HG02884 (cell line): ENCODE measurements around the gene DCPS.

ENCODE experiments used
- ATAC-seq: cut with Tn5 transposase; IDR thresholded peaks from one replicate; pipeline ENCODE4 v1.9.1; 2021; ENCODE audit warnings: mild to moderate bottlenecking, moderate library complexity; ENCODE audit not compliant: unreplicated experiment

DCPS gene

DNA sequence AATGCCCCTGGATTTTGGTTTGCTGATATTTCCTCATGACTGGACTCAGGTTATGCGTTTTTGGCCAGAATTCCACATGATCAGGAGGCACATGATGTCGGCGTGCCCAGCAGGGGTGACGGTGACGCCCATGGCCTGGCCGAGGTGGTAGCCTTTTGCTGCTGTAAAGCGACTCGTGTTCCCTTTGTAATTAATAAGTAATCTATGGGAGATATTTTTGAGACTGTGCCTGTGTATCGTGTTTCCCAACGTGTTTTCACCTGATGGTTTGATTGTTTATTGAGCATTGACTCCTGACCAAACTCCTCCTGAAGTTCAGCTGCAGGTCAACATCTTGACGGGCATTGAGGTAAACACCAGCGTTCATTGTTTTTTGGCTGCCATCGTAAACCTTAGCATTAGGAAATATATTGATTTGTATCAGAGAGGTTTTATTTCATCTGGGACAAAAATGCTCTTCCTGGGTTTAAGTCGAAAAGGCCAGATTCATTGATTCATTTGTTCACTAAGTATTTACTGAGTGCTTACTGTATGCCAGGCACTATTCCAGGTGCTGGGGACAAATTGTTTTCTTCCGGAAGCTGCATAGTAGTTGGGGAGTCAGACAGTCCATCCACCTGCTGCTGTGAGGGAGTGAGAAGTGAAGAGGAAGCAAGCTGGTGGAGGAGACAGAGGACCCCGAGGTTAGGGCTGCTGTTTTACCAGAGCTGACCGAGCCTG is 23.6 kb downstream of the DCPS start:
- ATAC-seq = no peak

DNA sequence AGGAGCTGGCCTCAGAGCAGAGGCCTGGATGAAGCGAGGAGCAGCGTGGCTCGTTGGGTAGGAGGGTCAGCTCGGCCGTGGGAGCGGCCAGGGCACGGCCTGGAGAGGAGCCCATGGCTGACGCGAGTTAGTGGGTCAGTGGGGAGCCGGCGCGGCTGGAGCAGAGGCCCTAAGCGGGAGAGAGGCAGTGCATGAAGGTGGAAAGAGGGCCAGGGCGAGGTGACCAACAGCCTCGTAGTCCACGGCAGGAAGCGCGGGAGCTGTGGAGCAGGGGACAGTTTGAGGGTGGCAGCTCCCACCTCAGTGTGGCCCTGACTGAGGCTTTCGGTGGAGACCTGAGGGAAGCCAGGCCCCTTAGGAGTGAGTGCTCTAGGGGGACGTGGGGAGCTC is 24.1 kb downstream of the DCPS start:
- ATAC-seq = no peak

DNA sequence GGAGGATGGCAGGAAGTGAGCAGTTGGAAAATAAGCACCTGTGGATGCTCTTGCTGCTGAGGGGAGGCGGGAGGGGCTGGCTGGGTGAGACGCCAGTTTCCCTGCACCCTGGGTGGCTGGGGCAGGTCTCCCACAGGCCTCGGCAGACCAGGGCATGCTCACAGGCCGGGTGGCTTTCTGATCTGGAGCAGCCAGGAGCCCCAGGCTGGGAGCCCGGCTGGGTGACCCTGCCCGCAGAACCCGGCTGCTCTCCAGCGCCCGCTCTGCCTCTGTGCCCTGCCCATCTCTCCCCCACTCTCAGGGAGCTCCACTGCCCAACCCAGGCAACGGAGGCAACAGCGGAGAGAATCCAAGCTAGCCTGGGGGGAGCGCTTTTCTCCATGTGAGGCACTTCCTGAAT is 24.6 kb downstream of the DCPS start:
- ATAC-seq = no peak

- no peak for ATAC-seq
Measured at GRCh38 chr11:126328938-126329643, 25.2 kb downstream of the DCPS start.

DNA sequence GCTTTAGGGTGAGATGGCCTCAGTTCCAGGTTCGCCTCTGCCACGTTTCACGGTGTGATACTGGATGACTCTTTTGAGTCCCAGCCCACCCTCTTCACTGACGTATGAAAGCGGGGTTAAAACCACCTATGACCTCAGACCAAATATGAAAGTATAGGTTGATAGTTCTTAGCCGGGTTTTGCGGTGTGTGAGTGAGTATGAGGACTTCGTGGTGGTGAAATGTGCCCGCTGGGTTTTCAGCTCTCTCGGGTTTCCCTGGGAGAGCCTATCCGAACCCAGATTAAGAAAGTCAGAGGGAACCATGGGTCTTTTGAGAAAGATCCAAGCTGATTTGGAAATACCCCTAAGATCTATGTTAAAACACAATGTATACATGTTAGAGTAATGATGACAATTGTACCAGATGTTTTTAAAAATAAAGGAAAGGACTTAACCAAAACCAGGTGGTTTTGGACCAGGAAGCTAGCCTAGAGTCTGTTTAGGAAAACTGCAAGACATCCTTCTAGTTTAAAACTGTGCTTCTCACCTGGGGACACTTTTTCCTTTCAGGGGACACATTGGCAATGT is 25.9 kb downstream of the DCPS start:
- ATAC-seq = no peak

DNA sequence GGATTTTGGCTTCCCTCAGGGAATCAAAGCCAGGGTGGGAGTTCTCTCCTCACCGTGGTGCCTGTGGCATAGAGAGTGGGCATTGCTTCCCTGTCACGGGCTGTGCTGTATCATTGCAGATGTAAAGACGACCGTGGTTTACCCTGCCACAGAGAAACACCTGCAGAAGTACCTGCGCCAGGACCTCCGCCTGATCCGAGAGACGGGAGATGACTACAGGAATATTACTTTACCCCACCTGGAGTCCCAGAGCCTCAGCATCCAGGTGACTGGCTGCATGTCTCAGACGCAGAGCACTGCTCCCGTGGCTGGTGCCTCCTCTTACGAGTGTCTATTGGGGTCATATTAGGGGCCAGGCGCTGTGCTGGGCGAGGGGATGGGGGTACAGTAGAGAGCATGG is 27.4 kb downstream of the DCPS start:
- ATAC-seq = no peak

- no peak for ATAC-seq
Measured at GRCh38 chr11:126332221-126332711, 28.4 kb downstream of the DCPS start.

- no peak for ATAC-seq
Measured at GRCh38 chr11:126333142-126333541, 29.3 kb downstream of the DCPS start.

DNA sequence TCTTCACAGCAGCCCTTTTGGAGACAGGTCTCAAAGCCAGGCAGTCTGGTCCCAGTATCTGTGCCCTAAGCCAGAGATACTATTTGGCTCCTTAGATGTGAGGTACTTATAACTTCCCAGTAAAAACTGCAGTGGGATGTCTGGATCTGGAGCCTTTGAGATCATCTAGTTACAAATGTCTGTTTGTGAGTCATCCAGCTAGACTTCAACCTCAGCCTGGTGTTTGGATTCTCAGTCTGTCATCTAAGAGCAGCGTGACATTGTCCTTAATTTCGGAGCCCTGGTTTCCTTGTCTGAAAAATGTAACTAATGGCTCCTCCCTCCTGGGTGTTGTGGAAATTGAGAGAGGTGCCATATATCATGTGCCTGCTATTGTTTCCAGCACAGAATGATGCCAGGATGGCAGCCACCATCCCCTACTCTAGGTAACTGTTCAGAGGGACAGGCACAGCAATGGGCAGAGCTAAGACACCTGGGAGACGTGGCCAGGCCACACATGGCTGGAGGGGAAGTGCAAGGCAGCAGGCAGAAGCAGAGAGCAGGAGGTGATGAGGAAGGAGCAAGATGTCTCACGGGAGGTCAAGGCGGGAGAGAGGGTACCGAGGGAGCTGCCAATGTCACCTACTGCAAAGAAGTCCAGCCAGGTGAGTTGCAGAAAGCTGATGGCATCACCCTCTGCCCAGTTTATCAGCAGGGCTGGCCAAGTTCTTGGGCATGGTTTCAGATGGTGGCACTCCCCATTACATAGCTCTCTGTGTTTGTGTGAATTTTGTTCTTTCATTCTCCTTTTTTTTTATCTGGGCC is 31.0 kb downstream of the DCPS start:
- ATAC-seq = no peak

GRCh38 chr11:126335463-126335760 is 31.6 kb downstream of the DCPS start:
- no peak for ATAC-seq

- ATAC-seq = no peak
Measured at GRCh38 chr11:126336138-126336541, 32.3 kb downstream of the DCPS start.

DNA sequence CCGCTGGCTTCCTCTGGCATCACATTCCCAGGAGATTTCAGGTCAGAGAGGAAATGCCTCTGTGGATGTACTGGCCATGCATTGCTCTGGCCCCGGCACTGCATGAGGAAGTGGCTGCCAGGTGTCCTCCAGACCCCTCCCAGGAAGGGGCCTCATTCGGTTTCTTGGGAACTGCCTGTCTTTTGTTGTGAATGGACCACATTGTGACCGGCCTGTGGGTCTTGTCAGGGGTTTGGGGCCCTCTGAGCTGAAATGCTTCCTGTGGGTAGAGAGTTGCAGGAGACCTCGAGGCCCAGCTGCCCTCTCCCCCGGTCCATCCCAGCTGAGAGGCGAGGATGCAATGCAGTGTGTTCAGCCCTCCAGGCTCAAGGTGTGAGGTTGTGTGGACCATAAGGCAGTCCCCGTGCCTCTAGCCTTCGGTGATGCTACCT is 32.8 kb downstream of the DCPS start:
- ATAC-seq = no peak

GRCh38 chr11:126337126-126337473 is 33.2 kb downstream of the DCPS start:
- ATAC-seq = no peak

- no peak for ATAC-seq
Measured at GRCh38 chr11:126337474-126338241, 33.8 kb downstream of the DCPS start.

- ATAC-seq = no peak
Measured at GRCh38 chr11:126338346-126339055, 34.6 kb downstream of the DCPS start.

DNA sequence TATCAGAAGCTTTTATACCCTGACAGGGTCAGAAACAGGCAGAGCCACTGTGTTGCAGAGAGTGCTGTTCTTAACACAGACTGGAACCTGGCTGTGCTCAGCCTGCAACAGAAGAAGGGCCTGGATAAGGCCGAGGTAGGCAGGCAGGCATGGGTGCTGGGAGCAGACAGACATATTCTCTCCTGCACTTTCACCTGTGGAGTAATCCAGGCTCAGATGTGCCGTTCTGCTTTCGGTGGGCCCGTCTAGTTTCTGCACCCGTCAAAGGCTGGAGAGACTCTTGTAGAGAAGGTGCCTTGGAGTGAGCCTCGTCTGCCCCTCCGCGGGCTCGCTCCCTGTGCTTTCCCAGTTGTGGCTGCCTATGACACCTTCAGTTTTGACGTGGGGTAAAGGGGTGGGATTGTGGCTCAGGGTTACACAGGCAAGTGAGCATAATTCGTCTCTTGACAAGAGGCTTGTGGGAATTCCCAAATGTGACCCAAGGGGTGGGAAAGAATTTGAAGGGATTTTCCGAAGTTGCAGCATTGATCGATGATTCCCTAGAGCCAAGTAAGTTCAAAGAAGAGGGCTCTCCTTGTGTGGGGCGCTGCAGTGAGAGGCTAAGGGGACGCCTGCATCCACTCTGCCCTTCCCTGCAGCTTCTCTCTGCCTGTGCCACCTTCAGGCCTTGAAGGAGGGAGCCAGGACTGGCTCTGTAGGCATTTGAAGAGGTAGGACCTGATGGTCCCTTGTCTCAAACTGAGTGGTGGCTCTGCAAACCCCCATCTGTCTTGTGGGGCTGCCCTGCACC is 35.4 kb downstream of the DCPS start:
- no peak for ATAC-seq

DNA sequence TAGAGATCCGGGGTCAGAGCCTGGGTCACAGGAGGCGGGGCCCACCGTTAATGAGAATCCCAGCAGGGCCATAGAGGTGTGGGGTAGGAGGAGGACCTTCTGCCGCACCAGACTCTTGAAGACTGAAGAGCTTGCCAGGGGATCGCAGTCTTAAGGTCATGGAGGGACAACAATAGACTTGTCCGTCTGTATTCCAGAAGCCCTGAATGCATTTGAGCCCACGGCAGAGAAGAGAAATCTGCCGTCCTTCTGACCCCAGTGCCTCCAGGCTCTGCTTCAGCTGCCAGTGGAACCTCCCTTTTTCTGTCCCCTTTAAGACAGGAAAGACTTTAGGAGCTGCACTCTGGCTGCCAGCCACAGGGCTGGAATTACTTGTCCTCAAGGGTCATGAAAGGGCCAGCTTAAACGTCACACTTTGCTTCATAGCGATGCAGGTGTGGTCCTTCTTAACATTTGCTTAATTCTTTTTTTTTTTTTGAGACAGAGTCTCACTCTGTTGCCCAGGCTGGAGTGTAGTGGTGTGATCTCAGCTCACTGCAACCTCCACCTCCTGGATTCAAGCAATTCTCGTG is 36.1 kb downstream of the DCPS start:
- no peak for ATAC-seq

DNA sequence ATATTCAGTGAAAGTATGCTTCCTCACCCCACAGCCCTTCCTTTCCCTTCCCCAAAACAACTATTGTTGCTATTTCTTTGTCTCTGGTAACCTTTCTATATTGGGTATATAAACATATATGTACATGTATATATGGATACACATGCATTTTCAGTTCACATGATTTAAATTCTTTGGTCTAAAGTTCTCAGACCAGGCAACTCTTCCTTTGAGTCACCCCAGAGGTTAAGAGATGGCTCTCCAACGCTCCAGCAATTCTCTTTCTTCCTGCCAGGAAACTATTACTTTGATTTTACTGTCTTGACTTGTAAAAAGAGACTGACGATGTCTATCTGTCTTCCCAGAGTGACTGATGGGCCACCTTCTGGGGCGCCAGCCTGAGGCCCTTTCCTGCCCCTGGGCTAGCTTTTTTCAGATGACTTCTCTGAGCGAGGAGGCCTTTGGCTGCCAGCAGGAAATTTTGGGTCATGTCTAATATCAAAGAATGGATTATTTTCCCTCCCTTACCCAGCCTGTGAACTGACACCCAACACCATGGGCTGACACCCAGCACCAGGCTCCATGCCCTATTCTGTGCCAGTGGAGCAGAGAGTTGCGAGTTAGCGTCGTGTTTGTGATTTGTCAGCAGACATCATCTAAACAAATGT is 37.2 kb downstream of the DCPS start:
- ATAC-seq = peak; percentile 44

DNA sequence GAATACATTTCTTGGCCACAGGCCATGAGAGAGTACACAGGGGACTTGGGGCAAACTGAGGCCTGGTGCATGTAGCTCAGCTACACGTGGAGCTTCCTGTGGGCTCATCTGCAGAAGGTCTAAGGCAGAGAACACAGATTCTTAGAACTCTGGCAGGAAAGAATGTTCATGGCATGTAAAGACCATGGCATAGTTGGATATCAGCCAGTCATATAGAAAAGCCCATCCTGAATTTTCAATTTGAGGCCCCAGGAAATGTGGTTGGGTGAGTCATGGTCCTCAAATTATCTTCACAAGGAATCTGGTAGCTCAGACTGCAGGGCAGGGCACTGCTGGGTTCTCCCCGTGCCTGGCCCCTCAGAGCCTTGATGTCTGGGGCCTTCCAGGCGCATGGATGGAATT is 37.9 kb downstream of the DCPS start:
- ATAC-seq = no peak
